Neural crest cell (in vitro differentiated cells): ENCODE results near the gene CCL2. TPM values are rescaled to one million over a fixed set of nuclear protein-coding genes. Genes with fewer than 3 reads are reported as not detected.
A peak's percentile ranks its signal among the peaks of the same experiment; 100 is the strongest.

Experiments
- DNase-seq: peaks from one replicate; pipeline ENCODE4 v3.0.0; 2021; ENCODE audit warnings: low read depth, mixed read lengths, low spot score
- H3K27ac Mint-ChIP-seq: one replicate; pipeline ENCODE4 v1.8.0; 2021; ENCODE audit warnings: mild to moderate bottlenecking, mixed read lengths; ENCODE audit not compliant: unreplicated experiment
- H3K27me3 Mint-ChIP-seq: 2 replicates; pipeline ENCODE4 v1.8.0; 2021; ENCODE audit warnings: low read depth, mild to moderate bottlenecking, mixed read lengths
- H3K36me3 Mint-ChIP-seq: 2 replicates; pipeline ENCODE4 v1.8.0; 2021; ENCODE audit warnings: low read depth, mild to moderate bottlenecking, mixed read lengths
- H3K4me1 Mint-ChIP-seq: 2 replicates; pipeline ENCODE4 v1.8.0; 2021; ENCODE audit warnings: mixed read lengths
- H3K4me3 Mint-ChIP-seq: one replicate; pipeline ENCODE4 v1.8.0; 2021; ENCODE audit warnings: mild to moderate bottlenecking, mixed read lengths
- H3K9me3 Mint-ChIP-seq: 2 replicates; pipeline ENCODE4 v1.8.0; 2021; ENCODE audit warnings: mixed read lengths
- total RNA-seq: library from RNA; stranded (reverse); gene quantifications from 2 replicates; pipeline ENCODE4 v1.2.1, GENCODE V29; 2021
- TF ChIP-seq, protein P1 (sequence below): fragments of 200-600 bp; sonication (generic); conservative IDR thresholded peaks from 2 replicates; pipeline ENCODE4 v1.5.0; 2021; ENCODE audit warnings: antibody characterized with exemption, mild to moderate bottlenecking

Gene CCL2
- total RNA-seq, 1 donor from 2014 or later: 3.5 TPM

- Mint-ChIP-seq H3K4me3 (no peak overlapping the region), H3K4me1 (peaks cover 8% of the 10 kb centered on the region), H3K36me3 (no peaks in the 10 kb centered on the region), H3K27me3 (peaks cover 10% of the 10 kb centered on the region), H3K27ac (no peak overlapping the region), H3K9me3 (no peaks in the 10 kb centered on the region)
- DNase-seq: no peak
- TF ChIP-seq, protein P1, sequence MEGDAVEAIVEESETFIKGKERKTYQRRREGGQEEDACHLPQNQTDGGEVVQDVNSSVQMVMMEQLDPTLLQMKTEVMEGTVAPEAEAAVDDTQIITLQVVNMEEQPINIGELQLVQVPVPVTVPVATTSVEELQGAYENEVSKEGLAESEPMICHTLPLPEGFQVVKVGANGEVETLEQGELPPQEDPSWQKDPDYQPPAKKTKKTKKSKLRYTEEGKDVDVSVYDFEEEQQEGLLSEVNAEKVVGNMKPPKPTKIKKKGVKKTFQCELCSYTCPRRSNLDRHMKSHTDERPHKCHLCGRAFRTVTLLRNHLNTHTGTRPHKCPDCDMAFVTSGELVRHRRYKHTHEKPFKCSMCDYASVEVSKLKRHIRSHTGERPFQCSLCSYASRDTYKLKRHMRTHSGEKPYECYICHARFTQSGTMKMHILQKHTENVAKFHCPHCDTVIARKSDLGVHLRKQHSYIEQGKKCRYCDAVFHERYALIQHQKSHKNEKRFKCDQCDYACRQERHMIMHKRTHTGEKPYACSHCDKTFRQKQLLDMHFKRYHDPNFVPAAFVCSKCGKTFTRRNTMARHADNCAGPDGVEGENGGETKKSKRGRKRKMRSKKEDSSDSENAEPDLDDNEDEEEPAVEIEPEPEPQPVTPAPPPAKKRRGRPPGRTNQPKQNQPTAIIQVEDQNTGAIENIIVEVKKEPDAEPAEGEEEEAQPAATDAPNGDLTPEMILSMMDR: no peak
These were observed 2.5 kb upstream of the CCL2 start for GRCh38 chr17:34252444-34253138.

DNA sequence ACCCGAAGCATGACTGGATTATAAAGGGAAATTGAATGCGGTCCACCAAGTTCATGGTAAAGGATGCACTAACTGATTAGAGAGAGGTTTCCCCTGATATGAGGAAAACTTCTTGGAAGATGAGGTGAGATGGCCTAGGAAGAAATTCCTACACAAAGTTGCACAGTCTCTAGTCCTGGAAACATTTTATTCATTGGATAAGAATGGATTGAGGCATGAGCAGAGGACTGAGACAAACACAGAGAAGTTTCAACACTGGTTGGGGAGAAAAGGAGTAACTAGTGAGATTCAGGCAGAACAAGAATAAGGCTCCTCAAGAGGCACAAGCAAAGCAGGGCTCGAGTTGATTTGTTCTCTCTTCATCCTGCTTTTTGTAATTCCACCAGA is 2.0 kb upstream of the CCL2 start:
- Mint-ChIP-seq H3K4me3 (no peak overlapping the region), H3K27me3 (peaks cover 5% of the 10 kb centered on the region), H3K4me1 (peaks cover 8% of the 10 kb centered on the region), H3K36me3 (no peaks in the 10 kb centered on the region), H3K9me3 (no peaks in the 10 kb centered on the region), H3K27ac (no peak overlapping the region)
- TF ChIP-seq, protein P1: no peak
- DNase-seq: no peak

DNA sequence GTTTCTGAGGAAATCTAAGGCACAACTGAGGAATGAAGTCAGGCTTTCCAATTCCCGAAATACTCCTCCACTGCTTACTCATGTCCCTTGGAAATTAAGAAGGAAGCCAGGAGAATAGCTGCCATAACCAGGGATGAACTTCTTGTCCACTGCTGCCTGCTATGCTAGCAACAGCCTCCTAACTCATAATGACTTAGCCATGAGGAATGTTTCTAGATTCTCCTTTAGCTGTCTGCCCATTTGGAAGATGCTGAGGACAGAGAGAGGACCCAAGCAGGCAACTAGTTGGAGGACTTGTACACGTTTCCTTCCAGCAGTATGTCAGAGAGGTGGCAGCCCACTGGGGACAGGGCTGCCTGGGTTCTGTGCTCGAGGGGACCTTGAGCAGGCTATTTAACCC is 939 bp upstream of the CCL2 start:
- Mint-ChIP-seq H3K27me3 (peaks cover 11% of the 10 kb centered on the region), H3K4me3 (no peak overlapping the region), H3K9me3 (no peaks in the 10 kb centered on the region), H3K27ac (no peak overlapping the region), H3K4me1 (peaks cover 16% of the 10 kb centered on the region), H3K36me3 (no peaks in the 10 kb centered on the region)
- TF ChIP-seq, protein P1: no peak
- DNase-seq: no peak

DNA sequence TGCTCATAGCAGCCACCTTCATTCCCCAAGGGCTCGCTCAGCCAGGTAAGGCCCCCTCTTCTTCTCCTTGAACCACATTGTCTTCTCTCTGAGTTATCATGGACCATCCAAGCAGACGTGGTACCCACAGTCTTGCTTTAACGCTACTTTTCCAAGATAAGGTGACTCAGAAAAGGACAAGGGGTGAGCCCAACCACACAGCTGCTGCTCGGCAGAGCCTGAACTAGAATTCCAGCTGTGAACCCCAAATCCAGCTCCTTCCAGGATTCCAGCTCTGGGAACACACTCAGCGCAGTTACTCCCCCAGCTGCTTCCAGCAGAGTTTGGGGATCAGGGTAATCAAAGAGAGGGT is 272 bp downstream of the CCL2 start:
- Mint-ChIP-seq H3K36me3 (no peaks in the 10 kb centered on the region), H3K4me1 (peaks cover 16% of the 10 kb centered on the region), H3K4me3 (peak overlapping the region; percentile 83), H3K27ac (peak overlapping the region; percentile 85), H3K9me3 (no peaks in the 10 kb centered on the region), H3K27me3 (peaks cover 14% of the 10 kb centered on the region)
- DNase-seq: no peak
- TF ChIP-seq, protein P1: no peak

DNA sequence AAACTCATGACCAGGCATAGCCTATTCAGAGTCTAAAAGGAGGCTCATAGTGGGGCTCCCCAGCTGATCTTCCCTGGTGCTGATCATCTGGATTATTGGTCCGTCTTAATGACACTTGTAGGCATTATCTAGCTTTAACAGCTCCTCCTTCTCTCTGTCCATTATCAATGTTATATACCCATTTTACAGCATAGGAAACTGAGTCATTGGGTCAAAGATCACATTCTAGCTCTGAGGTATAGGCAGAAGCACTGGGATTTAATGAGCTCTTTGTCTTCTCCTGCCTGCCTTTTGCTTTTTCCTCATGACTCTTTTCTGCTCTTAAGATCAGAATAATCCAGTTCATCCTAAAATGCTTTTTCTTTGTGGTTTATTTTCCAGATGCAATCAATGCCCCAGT is 756 bp downstream of the CCL2 start:
- no peaks in the 10 kb centered on the region for H3K36me3 Mint-ChIP-seq
- peaks cover 14% of the 10 kb centered on the region for H3K27me3 Mint-ChIP-seq

More for the DNA sequence above, 756 bp downstream of the CCL2 start:
- Mint-ChIP-seq H3K4me3 (peak overlapping the region; percentile 8), H3K27ac (no peak overlapping the region), H3K4me1 (peaks cover 16% of the 10 kb centered on the region), H3K9me3 (no peaks in the 10 kb centered on the region)
- DNase-seq: no peak
- TF ChIP-seq, protein P1: no peak
